Keratinocyte (primary cell): ENCODE measurements around the gene FAM120AOS. TPM values are rescaled to one million over a fixed set of nuclear protein-coding genes. Genes with fewer than 3 reads are reported as not detected.

Experiments
- DNase-seq: peaks from one replicate; pipeline ENCODE4 v3.0.0-alpha.2; 2011; ENCODE audit warnings: low read depth, missing footprints, low spot score
- FAIRE-seq: peaks from 2 replicates; lab custom pipeline; 2011; peaks lifted over from hg19 to GRCh38; lab: Jason Lieb, UNC
- H2AFZ ChIP-seq: 2 replicates; pipeline ENCODE4 v1.6.0; 2012; ENCODE audit warnings: low read length, control low read depth, inconsistent platforms; ENCODE audit not compliant: control insufficient read depth
- H3K27ac ChIP-seq: 2 replicates; pipeline ENCODE4 v1.5.1; 2011; ENCODE audit warnings: low read length; ENCODE audit not compliant: control insufficient read depth, insufficient read depth
- H3K27me3 ChIP-seq: 3 replicates; pipeline ENCODE4 v1.6.0; 2011; ENCODE audit warnings: low read length; ENCODE audit not compliant: control insufficient read depth, insufficient read depth; ENCODE audit errors: extremely low read depth
- H3K36me3 ChIP-seq, 2 experiments: 2 replicates in 1 of 2; 3 replicates in 1 of 2; pipeline ENCODE4 v1.5.1; 2011; ENCODE audit warnings: low read length in 2 of 2, mild to moderate bottlenecking in 1 of 2; ENCODE audit not compliant: control insufficient read depth in 2 of 2, insufficient read depth in 2 of 2; ENCODE audit errors: extremely low read depth in 1 of 2
- H3K4me1 ChIP-seq: 3 replicates; pipeline ENCODE4 v1.5.1; 2011; ENCODE audit warnings: low read length; ENCODE audit not compliant: control insufficient read depth, insufficient read depth; ENCODE audit errors: extremely low read depth
- H3K4me2 ChIP-seq: 3 replicates; pipeline ENCODE4 v1.6.0; 2011; ENCODE audit warnings: low read depth, low read length; ENCODE audit not compliant: control insufficient read depth, insufficient read depth; ENCODE audit errors: extremely low read depth
- H3K4me3 ChIP-seq, 3 experiments: fragments of 200-600 bp in 1 of 3; sonication (generic) in 1 of 3; 2 replicates in 2 of 3; 3 replicates in 1 of 3; pipeline ENCODE4 v1.5.1; 2011 to 2016; ENCODE audit warnings: low read length in 3 of 3, mild to moderate bottlenecking in 3 of 3, control low read depth in 2 of 3, inconsistent platforms in 1 of 3, low read depth in 1 of 3, mixed read lengths in 1 of 3, mixed run types in 1 of 3, moderate library complexity in 1 of 3; ENCODE audit not compliant: control insufficient read depth in 2 of 3, insufficient read depth in 2 of 3; ENCODE audit errors: extremely low read depth in 1 of 3
- H3K79me2 ChIP-seq: 2 replicates; pipeline ENCODE4 v1.6.0; 2012; ENCODE audit warnings: low read length; ENCODE audit not compliant: control insufficient read depth, insufficient read depth
- H3K9ac ChIP-seq: 3 replicates; pipeline ENCODE4 v1.6.0; 2011; ENCODE audit warnings: low read length; ENCODE audit not compliant: control insufficient read depth, insufficient read depth; ENCODE audit errors: extremely low read depth
- H3K9me1 ChIP-seq: 3 replicates; pipeline ENCODE4 v1.6.0; 2011; ENCODE audit warnings: low read length; ENCODE audit not compliant: control insufficient read depth, insufficient read depth; ENCODE audit errors: extremely low read depth
- H3K9me3 ChIP-seq: 2 replicates; pipeline ENCODE4 v1.5.1; 2012; ENCODE audit warnings: low read depth, low read length; ENCODE audit not compliant: control insufficient read depth
- H4K20me1 ChIP-seq: 3 replicates; pipeline ENCODE4 v1.6.0; 2011; ENCODE audit warnings: low read length; ENCODE audit not compliant: control insufficient read depth, insufficient read depth; ENCODE audit errors: extremely low read depth
- CTCF ChIP-seq, 3 experiments: IDR thresholded peaks in 1 of 3; conservative IDR thresholded peaks in 1 of 3; optimal IDR thresholded peaks in 1 of 3; 2 replicates in 2 of 3; 3 replicates in 1 of 3; pipeline versions ENCODE3 to v1.5.1; 2011; ENCODE audit warnings: low read length in 3 of 3, mild to moderate bottlenecking in 3 of 3, moderate library complexity in 2 of 3, control low read depth in 1 of 3, inconsistent platforms in 1 of 3; ENCODE audit not compliant: insufficient read depth in 2 of 3; ENCODE audit errors: extremely low read depth in 1 of 3
- EZH2 ChIP-seq: IDR thresholded peaks from one replicate; pipeline ENCODE4 v1.6.1; 2012; ENCODE audit warnings: inconsistent platforms, mild to moderate bottlenecking, low read length, moderate library complexity
- dilution Hi-C: fragments of 300-500 bp; cut with MboI; formaldehyde crosslinking; loops from one replicate; pipeline ENCODE4 v1.7.0; 2020; ENCODE audit warnings: low sequenced_read_pairs; ENCODE audit not compliant: extremely low pct_ligation_motif_present
- polyA plus RNA-seq, 5 experiments: library from polyadenylated mRNA; depleted of rRNA in 3 of 5; stranded (reverse) in 3 of 5; stranded (forward) in 1 of 5; unstranded in 1 of 5; fragments of >200 nt; gene quantifications; 1 replicate in 1 of 5; 2 replicates in 3 of 5; 3 replicates in 1 of 5; pipeline versions ENCODE4 v1.2.1 to v1.2.3, GENCODE V29; 2011 to 2012; ENCODE audit warnings: missing spikeins in 2 of 5, low read depth in 1 of 5, low replicate concordance in 1 of 5

The FAM120AOS gene
- polyA plus RNA-seq, 1 donor (not counting 4 experiments of a cell fraction or from before 2014, with no cell fraction given) = 18.6 TPM

GRCh38 chr9:93427655-93428379 is 25.6 kb downstream of the FAM120AOS start:
- H3K79me2 ChIP-seq = no peaks in the 10 kb centered on the region
- H3K9ac ChIP-seq = no peak overlapping the region
- H3K9me3 ChIP-seq = no peaks in the 10 kb centered on the region
- H3K4me2 ChIP-seq = no peak overlapping the region
- H4K20me1 ChIP-seq = no peaks in the 10 kb centered on the region
- no peak overlapping the region for H2AFZ ChIP-seq
- no peak overlapping the region for H3K4me3 ChIP-seq
- FAIRE-seq (no peak), DNase-seq (no peak)
- no peaks in the 10 kb centered on the region for H3K4me1 ChIP-seq
- no peak overlapping the region for H3K27ac ChIP-seq
- H3K9me1 ChIP-seq = no peaks in the 10 kb centered on the region
- peaks cover 3% of the 10 kb centered on the region for H3K27me3 ChIP-seq
- H3K36me3 ChIP-seq = no peaks in the 10 kb centered on the region
- dilution Hi-C loops = no loop called here
- TF ChIP-seq EZH2 (no peak), CTCF (optimal IDR thresholded peaks at IDR 0.05 in 1 of 3, IDR thresholded peaks at IDR 0.05 in 1 of 3, conservative IDR thresholded peaks at IDR 0.05 in 1 of 3; ENCODE audit: extremely low read depth in 1 of 3, insufficient read depth in 2 of 3, low read length in 3 of 3) (peak in 2 of 3 experiments; percentile 33 to 47)

GRCh38 chr9:93422977-93423616 is 30.3 kb downstream of the FAM120AOS start:
- Histone ChIP-seq H3K4me2 (no peak overlapping the region), H3K79me2 (no peaks in the 10 kb centered on the region), H3K4me1 (no peaks in the 10 kb centered on the region), H3K9me3 (no peaks in the 10 kb centered on the region), H3K9me1 (no peaks in the 10 kb centered on the region), H2AFZ (no peak overlapping the region), H3K27me3 (peaks cover 3% of the 10 kb centered on the region), H3K4me3 (no peak overlapping the region), H3K9ac (no peak overlapping the region), H4K20me1 (no peaks in the 10 kb centered on the region), H3K36me3 (no peaks in the 10 kb centered on the region), H3K27ac (no peak overlapping the region)
- DNase-seq = no peak
- TF ChIP-seq EZH2 (no peak), CTCF (optimal IDR thresholded peaks at IDR 0.05 in 1 of 3, IDR thresholded peaks at IDR 0.05 in 1 of 3, conservative IDR thresholded peaks at IDR 0.05 in 1 of 3; ENCODE audit: extremely low read depth in 1 of 3, insufficient read depth in 2 of 3, low read length in 3 of 3) (no peak)
- dilution Hi-C loops = no loop called here
- FAIRE-seq = no peak
